ENCODE data around the gene LRP1-AS.

DNA sequence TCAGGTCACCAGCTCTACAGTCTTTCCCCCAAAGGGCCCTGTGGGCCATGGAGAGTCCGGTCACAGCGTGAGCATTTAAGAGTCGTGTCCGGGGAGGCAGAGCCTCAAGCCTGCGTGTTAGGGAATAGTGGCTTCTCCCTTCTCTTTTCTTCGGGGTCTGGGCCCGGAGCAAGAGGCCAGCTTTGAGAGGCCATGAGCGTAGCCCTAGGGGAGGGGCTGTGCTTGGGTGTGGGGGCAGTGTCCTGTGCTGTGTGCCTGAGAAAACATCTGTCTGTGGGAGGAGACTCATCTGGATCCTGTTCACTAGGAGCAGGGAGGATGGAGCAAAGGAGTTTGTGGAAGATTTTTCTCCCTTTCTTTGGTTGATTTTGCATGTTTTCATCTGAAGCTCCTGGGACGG, 5.3 kb downstream of the LRP1-AS start:
- TF ChIP-seq, protein P1, sequence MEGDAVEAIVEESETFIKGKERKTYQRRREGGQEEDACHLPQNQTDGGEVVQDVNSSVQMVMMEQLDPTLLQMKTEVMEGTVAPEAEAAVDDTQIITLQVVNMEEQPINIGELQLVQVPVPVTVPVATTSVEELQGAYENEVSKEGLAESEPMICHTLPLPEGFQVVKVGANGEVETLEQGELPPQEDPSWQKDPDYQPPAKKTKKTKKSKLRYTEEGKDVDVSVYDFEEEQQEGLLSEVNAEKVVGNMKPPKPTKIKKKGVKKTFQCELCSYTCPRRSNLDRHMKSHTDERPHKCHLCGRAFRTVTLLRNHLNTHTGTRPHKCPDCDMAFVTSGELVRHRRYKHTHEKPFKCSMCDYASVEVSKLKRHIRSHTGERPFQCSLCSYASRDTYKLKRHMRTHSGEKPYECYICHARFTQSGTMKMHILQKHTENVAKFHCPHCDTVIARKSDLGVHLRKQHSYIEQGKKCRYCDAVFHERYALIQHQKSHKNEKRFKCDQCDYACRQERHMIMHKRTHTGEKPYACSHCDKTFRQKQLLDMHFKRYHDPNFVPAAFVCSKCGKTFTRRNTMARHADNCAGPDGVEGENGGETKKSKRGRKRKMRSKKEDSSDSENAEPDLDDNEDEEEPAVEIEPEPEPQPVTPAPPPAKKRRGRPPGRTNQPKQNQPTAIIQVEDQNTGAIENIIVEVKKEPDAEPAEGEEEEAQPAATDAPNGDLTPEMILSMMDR (optimal IDR thresholded peaks at IDR 0.05 in 1 of 3, IDR thresholded peaks at IDR 0.05 in 1 of 3, conservative IDR thresholded peaks at IDR 0.05 in 1 of 3; ENCODE audit: extremely low read depth in 1 of 3, insufficient read depth in 2 of 3, low read length in 3 of 3): no peak
- TF ChIP-seq EZH2 (IDR thresholded peaks at IDR 0.05; ENCODE audit: low read length): no peak

Data from keratinocyte (primary cell).